ENCODE measurements around the gene RINL. TPM values are rescaled to one million over a fixed set of nuclear protein-coding genes. Genes with fewer than 3 reads are reported as not detected.
A peak's percentile ranks its signal among the peaks of the same experiment; 100 is the strongest.

RINL gene, protein sequence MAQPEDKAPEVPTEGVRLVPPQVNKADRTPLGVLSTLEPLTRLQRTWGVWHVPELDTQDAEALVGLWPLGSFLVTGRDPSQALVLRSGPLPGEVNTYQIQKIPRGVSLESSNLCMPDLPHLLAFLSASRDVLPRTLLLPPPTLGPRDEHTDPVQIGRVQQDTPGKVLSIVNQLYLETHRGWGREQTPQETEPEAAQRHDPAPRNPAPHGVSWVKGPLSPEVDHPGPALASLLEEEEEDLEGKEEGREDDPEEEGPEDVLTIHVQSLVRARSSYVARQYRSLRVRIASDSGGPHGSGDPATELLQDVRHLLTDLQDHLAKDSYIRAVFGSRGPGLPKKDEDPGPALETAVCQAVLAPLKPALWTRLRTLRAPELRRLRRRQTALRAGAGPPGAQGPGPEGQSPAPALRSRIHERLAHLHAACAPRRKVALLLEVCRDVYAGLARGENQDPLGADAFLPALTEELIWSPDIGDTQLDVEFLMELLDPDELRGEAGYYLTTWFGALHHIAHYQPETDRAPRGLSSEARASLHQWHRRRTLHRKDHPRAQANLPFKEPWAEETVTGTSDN
- 4.1 TPM for total RNA-seq
- long read RNA-seq, partial matches to known transcripts: 4 of 6 reads
- long read RNA-seq, other reads (novel, unspliced or antisense): 1 of 6 reads

DNA sequence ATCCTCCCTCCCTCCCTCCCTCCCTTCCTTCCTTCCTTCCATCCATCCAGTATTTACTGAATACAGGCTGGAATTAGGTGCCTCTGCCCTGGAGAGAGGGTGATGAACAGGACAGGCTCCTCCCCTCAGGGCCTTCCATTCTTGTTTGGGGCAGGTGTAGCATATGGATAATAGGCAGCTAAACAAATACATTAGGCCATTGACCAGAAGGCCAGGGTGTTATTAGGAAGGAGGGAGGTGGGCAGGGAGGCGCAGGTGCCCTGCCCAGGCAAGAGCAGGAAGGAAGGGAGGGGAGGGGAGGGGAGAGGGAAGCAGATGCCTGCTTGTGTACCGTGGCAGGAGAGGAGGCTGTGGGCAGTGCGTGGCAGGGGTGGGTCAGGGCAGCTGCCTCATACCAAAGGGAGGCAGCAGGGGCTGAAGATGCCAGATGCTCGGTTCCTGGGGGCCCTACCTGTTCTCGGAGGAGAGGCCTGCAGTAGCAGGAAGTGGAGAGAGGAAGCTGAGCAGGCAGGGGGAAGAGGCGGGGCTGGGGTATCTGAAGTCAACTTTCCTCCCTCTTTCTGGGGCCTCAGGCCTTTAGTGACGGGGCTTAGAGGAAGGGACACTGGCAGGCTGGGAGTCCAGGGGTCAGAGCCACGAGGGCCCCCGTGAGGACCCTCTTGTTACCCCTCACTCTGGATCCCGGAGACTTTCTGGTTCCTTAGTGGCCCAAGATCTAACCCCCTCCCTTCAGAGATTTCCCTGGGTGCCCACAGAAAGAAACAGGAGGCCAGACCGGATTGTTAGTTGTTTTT, at the start of gene RINL:
RINL (minus strand) TSS at position 495 of the 794 bp plus-strand sequence. CDS start 1,533 bp downstream, outside the sequence.
- intact Hi-C loops (cut with DNase I): no loop called here
- ATAC-seq (peak; percentile 36), DNase-seq (ENCODE audit: missing footprints) (no peak)

DNA sequence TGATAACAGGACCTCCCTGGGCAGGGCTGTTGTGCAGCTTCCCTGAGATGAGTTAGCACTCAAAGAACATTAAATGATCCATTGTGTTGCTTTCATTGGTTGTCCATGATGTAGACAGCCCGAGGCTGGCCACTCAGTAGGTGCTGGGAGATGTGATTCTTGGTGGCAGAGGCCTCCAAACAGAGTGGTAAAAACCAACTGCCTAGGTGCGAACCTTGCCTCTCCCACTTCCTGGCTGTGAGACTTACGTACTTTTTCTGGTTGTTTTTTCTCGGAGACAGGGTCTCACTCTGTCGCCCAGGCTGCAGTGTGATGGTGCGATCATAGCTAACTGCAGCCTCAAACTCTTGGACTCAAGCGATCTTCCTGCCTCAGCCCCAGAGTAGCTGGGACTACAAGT, 46.3 kb upstream of the RINL start:
- intact Hi-C loops (cut with DNase I): no loop called here
- ATAC-seq (no peak), DNase-seq (ENCODE audit: missing footprints) (no peak)

DNA sequence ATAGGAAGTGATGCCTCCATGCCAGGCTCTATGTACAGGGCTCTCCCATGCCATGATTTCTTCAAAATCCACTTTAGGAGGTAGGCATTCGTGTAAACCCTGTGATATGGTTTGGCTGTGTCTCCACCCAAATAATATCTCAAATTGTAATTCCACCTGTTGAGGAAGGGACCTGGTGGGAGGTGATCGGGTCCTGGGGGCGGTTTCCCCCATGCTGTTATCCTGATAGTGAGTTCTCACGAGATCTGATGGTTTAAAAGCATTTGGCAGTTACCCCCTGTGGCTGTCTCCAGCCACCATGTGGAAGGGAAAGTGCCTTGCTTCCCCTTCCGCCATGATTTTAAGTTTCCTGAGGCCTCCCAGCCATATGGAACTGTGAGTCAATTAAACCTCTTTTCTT, 44.4 kb upstream of the RINL start:
- intact Hi-C loops (cut with DNase I): no loop called here
- no peak for ATAC-seq
- no peak for DNase-seq (ENCODE audit: missing footprints)

DNA sequence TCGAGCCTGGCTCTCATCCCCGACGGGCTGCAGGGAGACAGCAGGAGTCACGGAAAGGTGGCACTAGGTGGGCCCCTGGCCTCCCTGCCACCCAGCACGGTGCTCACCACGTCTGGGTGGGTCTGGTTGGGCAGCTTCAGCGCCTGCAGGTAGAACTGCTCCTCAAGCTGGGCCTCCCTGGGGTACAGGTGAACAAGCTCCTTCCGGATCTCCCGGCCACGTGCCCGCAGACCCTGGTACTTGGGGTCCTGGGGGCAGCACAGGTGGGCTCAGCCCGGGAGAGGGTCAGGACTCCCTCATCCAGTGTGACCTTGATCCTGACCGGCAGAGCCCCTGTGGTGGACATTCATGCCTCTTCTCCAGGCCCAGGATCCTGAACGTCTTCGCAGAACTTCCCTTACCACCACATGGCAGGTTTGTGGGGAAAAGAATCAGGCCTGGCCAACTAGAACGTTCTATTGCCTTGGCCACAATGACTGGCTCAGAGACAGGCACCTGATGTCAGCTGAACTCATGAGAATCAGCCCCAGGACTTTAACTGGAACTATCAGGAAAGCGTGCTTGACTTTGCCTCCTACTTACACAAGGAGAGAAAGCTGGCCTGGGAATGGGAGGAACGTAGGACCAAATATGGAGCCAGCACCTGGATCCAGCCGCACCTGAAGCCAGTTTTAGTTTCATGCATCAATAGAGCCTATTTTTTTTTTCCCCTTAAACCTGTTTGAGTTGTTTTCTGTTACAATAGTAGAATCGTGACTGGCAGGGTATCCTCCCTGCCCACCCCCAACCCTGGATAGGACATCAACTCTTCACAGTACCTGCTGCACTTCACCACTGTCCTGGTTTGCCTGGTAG, 43.6 kb upstream of the RINL start:
- ATAC-seq (no peak), DNase-seq (ENCODE audit: missing footprints) (no peak)
- intact Hi-C loops (cut with DNase I): no loop called here

DNA sequence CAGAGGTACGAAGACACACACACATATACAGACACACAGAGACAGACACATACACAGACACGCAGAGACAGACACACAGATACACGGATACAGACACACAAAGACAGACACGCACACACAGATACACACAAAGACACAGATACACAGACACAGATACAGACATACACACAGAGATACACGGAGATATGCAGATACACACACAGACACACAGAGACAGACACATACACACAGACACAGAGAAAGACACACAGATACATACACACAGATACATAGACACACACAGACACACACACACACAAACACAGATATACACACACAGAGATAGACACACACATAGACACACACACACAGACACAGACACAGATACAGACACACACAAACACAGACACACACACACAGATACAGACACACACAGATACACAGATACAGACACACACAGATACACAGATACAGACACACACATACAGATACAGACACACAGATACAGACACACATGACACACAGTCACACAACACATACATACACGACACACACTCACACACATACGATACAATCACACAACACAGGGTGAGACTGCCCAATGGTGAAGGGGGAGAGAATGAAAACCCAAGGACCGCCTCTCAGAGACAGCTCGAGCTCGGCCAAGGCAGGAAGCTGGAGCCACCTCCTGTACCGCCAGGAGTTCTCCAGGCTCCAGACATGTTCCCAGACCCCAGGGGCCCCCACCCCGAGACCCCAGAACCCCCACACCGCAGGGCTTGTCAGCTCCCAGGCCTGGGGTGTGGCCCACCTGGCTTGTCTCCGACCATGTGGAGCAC, 42.7 kb upstream of the RINL start:
- no peak for DNase-seq (ENCODE audit: missing footprints)
- no peak for ATAC-seq
- intact Hi-C loops (cut with DNase I): no loop called here

DNA sequence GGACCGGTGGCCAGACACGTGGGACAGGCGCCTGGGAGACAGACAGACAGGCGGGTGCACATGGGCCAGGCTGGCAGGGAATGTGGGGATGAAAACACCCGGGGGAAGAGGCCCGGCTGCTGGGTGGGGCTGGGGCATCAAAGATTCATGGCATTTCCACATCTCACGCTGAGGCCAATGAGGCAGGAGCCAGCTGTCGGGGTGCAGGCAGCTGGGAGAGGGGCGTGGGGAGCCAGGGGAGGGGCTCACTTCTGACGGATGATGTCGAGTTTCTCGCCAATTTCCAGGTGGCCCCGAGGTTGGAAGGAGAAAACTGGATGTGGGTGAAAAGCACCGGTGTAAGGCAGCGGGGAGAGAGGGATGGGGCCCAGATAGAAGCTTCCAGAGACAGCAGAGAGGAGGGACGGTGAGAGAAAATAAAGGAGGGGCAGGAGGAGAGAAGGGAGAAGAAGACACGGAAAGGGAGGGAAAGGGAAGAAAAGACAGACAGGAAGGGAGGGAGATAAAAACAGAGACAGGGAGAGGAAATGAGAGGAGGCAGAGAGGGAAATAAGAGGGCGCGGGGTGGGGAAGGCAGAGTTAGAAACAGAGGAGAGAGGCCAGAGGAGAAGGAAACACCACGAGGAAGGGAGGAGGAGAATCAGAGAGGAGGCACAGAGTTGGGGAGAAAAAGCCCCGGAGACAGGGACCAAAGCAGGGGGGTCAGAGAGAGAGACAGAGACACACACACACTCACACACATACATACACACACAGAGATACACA, 41.9 kb upstream of the RINL start:
- ATAC-seq (no peak), DNase-seq (ENCODE audit: missing footprints) (no peak)
- intact Hi-C loops (cut with DNase I): no loop called here

DNA sequence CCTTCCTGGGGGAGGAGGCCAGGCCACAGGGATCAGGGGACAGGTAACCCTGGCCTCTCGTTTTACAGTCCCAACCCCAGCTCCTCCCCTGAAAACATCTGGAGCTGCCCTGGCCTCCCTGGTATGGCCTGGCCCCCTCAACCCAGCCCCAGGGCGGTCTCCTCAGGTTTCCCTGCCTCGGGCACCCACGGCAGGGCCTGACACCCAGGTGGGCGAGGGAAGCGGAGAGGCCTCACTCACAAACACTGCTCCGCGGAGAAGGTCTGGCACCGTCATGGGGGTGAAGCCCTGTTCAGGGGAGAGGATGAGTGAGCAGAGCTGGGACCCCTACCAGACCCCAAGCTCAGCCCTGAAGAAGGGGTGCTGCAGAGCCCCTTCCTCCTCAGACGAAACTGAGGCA, 40.5 kb upstream of the RINL start:
- intact Hi-C loops (cut with DNase I): no loop called here
- ATAC-seq: no peak
- no peak for DNase-seq (ENCODE audit: missing footprints)

DNA sequence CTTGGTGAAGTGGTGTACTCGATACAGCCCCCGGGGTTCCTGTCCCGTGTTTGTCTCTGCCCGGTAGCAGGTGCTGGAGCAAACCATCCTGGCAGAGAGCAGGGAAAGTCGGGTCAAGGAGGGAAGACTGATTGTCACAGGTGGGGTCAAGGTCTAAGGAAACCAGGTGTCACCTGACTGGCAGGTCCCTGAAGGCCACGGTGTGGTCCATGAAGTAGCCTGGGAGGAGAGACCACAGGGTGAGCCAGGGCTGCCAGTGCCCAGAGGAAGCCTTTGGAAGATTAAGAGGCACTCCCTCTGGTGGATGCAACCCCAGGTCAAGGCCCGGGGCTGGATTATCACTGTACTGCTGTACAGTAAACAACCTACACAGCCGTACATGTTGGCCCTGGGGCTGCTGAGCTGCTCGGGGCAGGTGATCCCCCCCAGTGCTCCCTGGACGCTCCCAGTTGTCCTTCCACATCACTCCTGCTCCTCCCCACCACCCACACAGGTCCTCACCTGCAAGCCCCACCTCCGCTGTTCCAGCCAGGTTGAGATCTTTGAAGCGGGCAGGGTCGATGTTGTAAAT, 39.9 kb upstream of the RINL start:
- ATAC-seq (peak; percentile 30), DNase-seq (ENCODE audit: missing footprints) (no peak)
- intact Hi-C loops (cut with DNase I): no loop called here

DNA sequence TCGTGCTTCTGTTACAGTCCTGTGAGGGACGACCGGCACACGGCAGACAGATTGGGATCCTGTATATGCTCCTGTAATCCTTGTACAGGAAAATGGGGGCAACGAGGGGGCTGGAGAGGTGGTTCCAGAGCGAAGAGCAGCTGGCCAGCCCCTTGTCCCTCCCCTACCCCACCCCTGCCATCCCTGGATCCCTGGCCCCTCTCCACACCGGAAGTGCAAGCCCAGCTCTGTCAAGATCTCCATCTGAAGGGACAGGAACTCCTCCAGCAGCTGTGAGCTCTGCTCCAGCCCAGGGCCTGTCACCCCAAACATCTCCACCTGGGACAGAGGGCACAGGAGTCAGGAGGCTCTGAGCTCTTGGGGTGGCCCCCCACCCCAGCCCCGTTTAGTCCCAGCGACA, 39.4 kb upstream of the RINL start:
- ATAC-seq: no peak
- no peak for DNase-seq (ENCODE audit: missing footprints)
- intact Hi-C loops (cut with DNase I): no loop called here

DNA sequence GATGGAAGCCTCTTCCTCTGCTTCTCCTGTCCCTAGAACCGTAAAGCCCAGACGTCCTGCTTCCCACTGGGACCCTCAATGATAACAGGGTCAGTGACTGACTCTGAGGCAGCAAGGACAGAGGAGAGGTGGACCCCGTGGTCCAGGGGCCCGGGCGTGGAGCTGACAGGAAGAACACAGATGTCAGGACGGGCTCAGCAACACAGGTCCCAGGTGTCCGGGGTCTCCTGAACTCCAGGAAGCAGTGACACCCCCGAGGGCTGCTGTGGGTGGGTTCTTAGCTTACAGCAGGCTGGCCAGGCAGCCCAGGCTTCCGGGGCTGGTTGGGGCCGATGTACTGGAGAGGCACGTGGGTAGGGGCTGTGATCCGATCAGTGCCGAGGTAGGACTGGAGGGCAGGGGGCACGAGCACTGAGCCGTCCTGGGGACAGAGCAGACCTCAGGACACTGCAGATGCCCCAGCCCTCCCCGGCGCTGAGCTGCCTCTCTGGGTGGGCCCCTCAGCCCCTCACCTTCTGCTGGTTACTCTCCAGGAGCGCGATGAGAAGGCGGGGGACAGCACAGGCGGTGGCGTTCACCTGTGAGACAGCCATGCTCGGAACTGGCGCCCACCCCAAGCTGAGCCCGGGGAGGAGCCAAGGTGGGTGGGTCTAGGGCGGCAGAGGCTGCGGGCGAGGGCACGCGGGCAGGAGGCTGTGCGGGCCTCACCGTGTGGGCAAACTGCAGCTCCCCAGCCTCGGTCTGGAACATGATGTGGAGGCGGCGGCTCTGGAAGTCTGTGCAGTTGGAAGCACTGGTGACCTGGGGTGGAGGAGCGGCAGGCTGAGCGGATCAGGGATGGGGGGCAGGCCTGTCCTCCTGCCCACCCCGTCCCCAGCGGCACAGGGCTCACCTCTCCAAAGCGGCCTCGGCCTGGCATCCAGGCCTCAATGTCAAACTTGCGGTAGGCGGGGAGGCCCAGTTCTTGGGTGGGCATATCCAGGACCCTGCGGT, 37.5 kb upstream of the RINL start:
- no peak for ATAC-seq
- intact Hi-C loops (cut with DNase I): no loop called here
- DNase-seq (ENCODE audit: missing footprints): no peak

DNA sequence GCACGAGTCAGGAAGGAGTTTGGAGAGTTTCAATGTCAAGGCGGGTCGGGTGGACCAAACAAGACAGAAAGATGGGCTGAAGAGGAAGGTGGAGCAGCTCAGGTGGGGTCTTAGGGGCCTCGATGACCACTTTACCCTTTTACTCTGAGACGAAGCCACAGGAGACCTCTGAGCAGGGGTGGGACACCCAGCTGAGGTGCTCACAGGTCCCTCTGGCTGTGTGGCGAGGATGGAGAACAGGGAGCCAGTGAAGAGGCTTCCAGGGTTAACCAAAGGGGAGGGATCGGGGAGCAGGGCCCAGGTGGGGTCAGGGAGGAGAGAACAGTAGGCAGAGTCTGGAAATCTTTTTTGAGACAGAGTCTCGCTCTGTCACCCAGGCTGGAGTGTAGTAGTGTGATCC, 35.9 kb upstream of the RINL start:
- no peak for DNase-seq (ENCODE audit: missing footprints)
- intact Hi-C loops (cut with DNase I): no loop called here
- ATAC-seq: no peak

DNA sequence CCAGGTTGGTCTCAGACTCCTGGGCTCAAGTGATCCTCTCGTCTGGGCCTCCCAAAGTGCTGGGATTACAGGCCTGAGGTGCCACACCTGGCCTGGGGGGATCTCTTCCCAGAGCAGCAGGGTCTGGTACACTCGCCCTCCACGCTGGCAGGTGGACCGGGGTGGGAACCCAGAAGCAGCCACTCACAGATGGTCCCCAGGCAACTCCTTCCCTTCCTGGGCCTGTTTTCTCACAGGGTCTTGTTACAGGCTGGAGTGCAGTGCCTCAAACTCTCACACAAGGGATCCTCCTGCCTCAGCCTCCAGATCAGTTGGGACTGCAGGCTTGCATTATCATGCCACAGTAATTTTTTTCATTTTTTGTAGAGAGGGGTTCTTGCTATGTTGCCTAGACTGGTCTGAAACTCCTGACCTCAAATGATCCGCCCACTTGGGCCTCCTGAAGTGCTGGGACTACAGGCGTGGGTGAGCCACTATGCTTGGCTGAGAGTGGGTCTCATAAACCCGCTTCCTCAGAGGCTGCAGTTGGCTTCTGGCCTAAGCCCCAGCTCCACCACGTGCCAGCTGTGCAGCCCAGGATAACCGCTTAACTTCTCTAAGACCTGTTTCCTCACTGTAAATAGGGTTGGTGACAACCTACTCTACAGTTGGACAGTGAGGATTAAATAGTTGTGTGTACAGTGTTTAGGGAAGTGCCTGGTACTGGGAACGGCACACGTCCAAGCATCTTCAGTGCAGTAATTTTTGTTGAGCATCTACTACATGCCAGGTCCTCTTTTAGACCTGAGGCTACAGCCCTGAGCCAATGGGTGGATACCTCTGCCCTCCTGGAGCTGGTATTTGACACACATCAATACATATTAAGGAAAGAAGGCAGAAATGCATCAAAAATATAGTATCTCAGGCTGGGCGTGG, 34.8 kb upstream of the RINL start:
- no peak for ATAC-seq
- intact Hi-C loops (cut with DNase I): no loop called here
- no peak for DNase-seq (ENCODE audit: missing footprints)

DNA sequence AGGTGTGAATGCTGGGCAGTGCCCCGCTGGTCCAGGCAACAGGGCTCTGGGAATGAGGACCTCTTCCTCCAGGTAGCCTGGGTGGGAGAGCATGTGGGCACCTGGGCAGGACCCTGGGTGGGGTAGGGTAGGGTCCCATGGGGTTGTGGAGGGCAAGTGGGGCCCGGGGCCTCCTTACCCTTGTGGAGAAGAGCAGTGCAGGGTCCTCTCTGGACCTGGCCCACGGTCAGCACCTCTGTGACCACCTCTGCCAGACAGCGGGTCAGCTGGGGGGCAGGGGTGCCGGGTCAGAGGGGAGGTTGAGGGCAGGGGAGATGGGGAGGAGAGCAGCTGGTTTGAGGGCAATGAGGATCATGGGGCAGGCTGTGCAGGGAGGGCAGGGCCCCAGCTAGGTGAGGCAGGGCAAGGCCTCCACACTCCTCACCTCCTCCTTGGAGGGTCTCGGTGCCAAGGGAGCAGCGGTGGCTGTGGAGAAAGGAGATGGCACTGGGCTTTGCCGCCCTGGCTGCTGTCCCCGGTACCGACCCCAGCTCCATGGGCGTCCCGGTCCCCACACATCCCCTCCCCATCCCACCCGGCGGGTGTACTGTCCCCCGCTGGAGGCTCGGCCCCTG, 33.4 kb upstream of the RINL start:
- ATAC-seq: no peak

DNA sequence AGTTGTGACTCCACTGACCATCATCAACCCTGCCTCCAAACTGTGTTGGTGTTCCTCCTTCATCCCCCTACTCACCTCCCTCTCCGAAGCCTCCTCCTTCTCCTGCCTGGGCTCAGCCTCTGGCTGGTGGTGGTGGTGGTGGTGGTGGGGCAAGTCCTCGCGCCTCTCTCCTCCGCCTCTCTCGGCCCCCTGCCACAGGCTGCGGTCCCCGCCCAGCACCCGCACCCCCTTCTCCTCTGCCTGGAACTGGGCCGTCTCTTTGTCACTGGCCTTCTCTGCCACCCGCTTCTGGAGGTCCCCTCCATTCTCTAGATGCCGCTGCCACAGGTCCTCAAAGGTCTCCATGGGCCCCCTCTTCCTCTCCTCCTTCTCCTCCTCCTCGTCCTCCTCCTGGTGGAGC, 32.4 kb upstream of the RINL start:
- ATAC-seq (no peak), DNase-seq (ENCODE audit: missing footprints) (no peak)

More for the DNA sequence above, 33.4 kb upstream of the RINL start:
- DNase-seq (ENCODE audit: missing footprints): no peak
- intact Hi-C loops (cut with DNase I): no loop called here

DNA sequence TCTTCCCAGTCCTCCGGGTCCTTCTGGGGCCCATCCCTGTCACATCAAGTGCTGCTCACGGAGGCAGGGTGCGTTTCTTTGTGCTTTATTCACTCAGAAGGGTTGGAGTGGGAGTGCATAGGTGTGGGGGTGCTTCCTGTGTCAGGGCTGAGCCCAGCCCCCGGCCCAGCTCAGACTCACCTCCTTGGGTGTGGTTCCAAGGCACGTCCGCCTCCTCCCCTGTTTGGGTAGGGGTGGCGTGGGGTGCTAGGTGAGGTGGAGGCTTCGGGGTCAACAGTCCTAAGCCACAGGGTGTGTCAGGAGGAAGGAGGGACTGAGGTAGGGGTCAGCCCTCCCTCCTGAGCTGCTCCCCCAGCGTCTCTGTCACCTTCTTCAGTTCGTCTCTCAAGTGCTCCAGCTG, 30.8 kb upstream of the RINL start:
- no peak for DNase-seq (ENCODE audit: missing footprints)
- ATAC-seq: no peak
- intact Hi-C loops (cut with DNase I): no loop called here

More for the DNA sequence above, 32.4 kb upstream of the RINL start:
- intact Hi-C loops (cut with DNase I): no loop called here

All from Right ventricle myocardium inferior (tissue), 1 donor.